ENCODE data around the gene BCDIN3D.

DNA sequence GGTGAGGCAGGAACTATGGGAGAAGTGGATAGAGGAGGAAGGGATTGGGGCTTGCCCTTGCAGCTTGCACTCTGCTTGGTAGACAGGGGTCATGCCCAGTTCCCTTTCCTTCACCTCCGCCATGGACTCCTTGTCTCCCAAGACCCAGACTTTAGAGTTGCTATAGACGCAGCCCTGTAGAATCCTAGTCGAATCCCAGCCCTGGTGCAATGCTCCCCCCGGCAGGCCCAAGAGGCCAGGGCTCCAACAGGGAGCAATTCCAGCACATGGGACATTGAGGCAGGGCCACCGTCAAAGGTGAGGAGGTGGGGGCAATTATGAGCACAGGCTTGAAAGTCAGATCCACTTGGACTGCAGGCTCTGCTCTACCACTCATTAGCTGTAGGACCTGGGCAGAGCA, 29.5 kb upstream of the BCDIN3D start:
- TF ChIP-seq, protein P1, sequence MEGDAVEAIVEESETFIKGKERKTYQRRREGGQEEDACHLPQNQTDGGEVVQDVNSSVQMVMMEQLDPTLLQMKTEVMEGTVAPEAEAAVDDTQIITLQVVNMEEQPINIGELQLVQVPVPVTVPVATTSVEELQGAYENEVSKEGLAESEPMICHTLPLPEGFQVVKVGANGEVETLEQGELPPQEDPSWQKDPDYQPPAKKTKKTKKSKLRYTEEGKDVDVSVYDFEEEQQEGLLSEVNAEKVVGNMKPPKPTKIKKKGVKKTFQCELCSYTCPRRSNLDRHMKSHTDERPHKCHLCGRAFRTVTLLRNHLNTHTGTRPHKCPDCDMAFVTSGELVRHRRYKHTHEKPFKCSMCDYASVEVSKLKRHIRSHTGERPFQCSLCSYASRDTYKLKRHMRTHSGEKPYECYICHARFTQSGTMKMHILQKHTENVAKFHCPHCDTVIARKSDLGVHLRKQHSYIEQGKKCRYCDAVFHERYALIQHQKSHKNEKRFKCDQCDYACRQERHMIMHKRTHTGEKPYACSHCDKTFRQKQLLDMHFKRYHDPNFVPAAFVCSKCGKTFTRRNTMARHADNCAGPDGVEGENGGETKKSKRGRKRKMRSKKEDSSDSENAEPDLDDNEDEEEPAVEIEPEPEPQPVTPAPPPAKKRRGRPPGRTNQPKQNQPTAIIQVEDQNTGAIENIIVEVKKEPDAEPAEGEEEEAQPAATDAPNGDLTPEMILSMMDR (IDR thresholded peaks at IDR 0.05; ENCODE audit: poor library complexity): no peak
- TF ChIP-seq EZH2 (IDR thresholded peaks at IDR 0.05; ENCODE audit: borderline replicate concordance): no peak
- TF ChIP-seq EZH2phosphoT487 (IDR thresholded peaks at IDR 0.05; ENCODE audit: low read depth, severe bottlenecking, unreplicated experiment): no peak

All from hepatocyte (in vitro differentiated cells).